ENCODE data around the gene SCGN. TPM values are rescaled to one million over a fixed set of nuclear protein-coding genes. Genes with fewer than 3 reads are reported as not detected.

The SCGN gene
- total and polyA plus RNA-seq, 4 donors: 0.07 to 2.7 (median 0.13) TPM

- Histone ChIP-seq H3K9me3 (ENCODE audit: control insufficient read depth in 4 of 4, insufficient read depth in 3 of 4, low read length in 3 of 4) (peaks cover 0 to 6% (median 1%) of the 10 kb centered on the region in 4 donors), H3K4me3 (no peak overlapping the region), H3K4me1 (ENCODE audit: control insufficient read depth in 5 of 5, insufficient read depth in 5 of 5, low read length in 5 of 5) (peaks cover 0 to 5% (median 0%) of the 10 kb centered on the region in 5 donors), H3K27ac (ENCODE audit: low read depth in 1 of 2, low read length in 1 of 2) (no peak overlapping the region), H3K36me3 (ENCODE audit: control insufficient read depth in 4 of 4, insufficient read depth in 4 of 4, low read length in 4 of 4) (no peaks in the 10 kb centered on the region), H3K27me3 (ENCODE audit: control insufficient read depth in 3 of 3, insufficient read depth in 3 of 3, low read length in 2 of 3) (no peaks in the 10 kb centered on the region), H3K9ac (ENCODE audit: insufficient read depth in 1 of 2, low read length in 2 of 2) (no peak overlapping the region)
- TF ChIP-seq CTCF (IDR thresholded peaks at IDR 0.05; ENCODE audit: control extremely low read depth, extremely low read depth): no peak
- DNase-seq: peak in 2 of 3 donors; percentile 83 to 89
- ATAC-seq (ENCODE audit: insufficient read depth, low FRiP score): no peak
Measured at GRCh38 chr6:25735261-25735660, 83.2 kb downstream of the SCGN start.

- ATAC-seq (ENCODE audit: insufficient read depth, low FRiP score) (no peak), DNase-seq (no peak)
- Histone ChIP-seq H3K4me1 (ENCODE audit: control insufficient read depth in 5 of 5, insufficient read depth in 5 of 5, low read length in 5 of 5) (no peaks in the 10 kb centered on the region), H3K36me3 (ENCODE audit: control insufficient read depth in 4 of 4, insufficient read depth in 4 of 4, low read length in 4 of 4) (no peaks in the 10 kb centered on the region), H3K27ac (ENCODE audit: low read depth in 1 of 2, low read length in 1 of 2) (no peak overlapping the region), H3K27me3 (ENCODE audit: control insufficient read depth in 3 of 3, insufficient read depth in 3 of 3, low read length in 2 of 3) (no peaks in the 10 kb centered on the region), H3K9ac (ENCODE audit: insufficient read depth in 1 of 2, low read length in 2 of 2) (no peak overlapping the region), H3K4me3 (no peak overlapping the region), H3K9me3 (ENCODE audit: control insufficient read depth in 4 of 4, insufficient read depth in 3 of 4, low read length in 3 of 4) (no peaks in the 10 kb centered on the region)
- no peak for TF ChIP-seq CTCF (IDR thresholded peaks at IDR 0.05; ENCODE audit: control extremely low read depth, extremely low read depth)
Measured at GRCh38 chr6:25743868-25744267, 91.9 kb downstream of the SCGN start.

GRCh38 chr6:25745836-25746235, 93.8 kb downstream of the SCGN start:
- no peak overlapping the region for H3K27ac ChIP-seq (ENCODE audit: low read depth in 1 of 2, low read length in 1 of 2)
- no peaks in the 10 kb centered on the region for H3K36me3 ChIP-seq (ENCODE audit: control insufficient read depth in 4 of 4, insufficient read depth in 4 of 4, low read length in 4 of 4)
- no peak for TF ChIP-seq CTCF (IDR thresholded peaks at IDR 0.05; ENCODE audit: control extremely low read depth, extremely low read depth)
- 72 to 80% methylated on average over 4 of the region's 4 CpGs for WGBS, 2 donors
- DNase-seq (no peak), ATAC-seq (ENCODE audit: insufficient read depth, low FRiP score) (no peak)
- no peaks in the 10 kb centered on the region for H3K4me1 ChIP-seq (ENCODE audit: control insufficient read depth in 5 of 5, insufficient read depth in 5 of 5, low read length in 5 of 5)
- H3K27me3 ChIP-seq (ENCODE audit: control insufficient read depth in 3 of 3, insufficient read depth in 3 of 3, low read length in 2 of 3): no peaks in the 10 kb centered on the region
- H3K4me3 ChIP-seq: no peak overlapping the region
- H3K9ac ChIP-seq (ENCODE audit: insufficient read depth in 1 of 2, low read length in 2 of 2): no peak overlapping the region
- H3K9me3 ChIP-seq (ENCODE audit: control insufficient read depth in 4 of 4, insufficient read depth in 3 of 4, low read length in 3 of 4): no peaks in the 10 kb centered on the region

GRCh38 chr6:25746968-25747367, 95.0 kb downstream of the SCGN start:
- TF ChIP-seq CTCF (IDR thresholded peaks at IDR 0.05; ENCODE audit: control extremely low read depth, extremely low read depth): no peak
- Histone ChIP-seq H3K27ac (ENCODE audit: low read depth in 1 of 2, low read length in 1 of 2) (no peak overlapping the region), H3K4me3 (no peak overlapping the region), H3K9ac (ENCODE audit: insufficient read depth in 1 of 2, low read length in 2 of 2) (no peak overlapping the region), H3K36me3 (ENCODE audit: control insufficient read depth in 4 of 4, insufficient read depth in 4 of 4, low read length in 4 of 4) (no peaks in the 10 kb centered on the region), H3K4me1 (ENCODE audit: control insufficient read depth in 5 of 5, insufficient read depth in 5 of 5, low read length in 5 of 5) (no peaks in the 10 kb centered on the region), H3K9me3 (ENCODE audit: control insufficient read depth in 4 of 4, insufficient read depth in 3 of 4, low read length in 3 of 4) (no peaks in the 10 kb centered on the region), H3K27me3 (ENCODE audit: control insufficient read depth in 3 of 3, insufficient read depth in 3 of 3, low read length in 2 of 3) (no peaks in the 10 kb centered on the region)
- DNase-seq: no peak
- 86 to 91% methylated on average over 1 of the region's 1 CpG for WGBS, 2 donors
- no peak for ATAC-seq (ENCODE audit: insufficient read depth, low FRiP score)

All from lung (tissue), 12 donors.